SK-N-MC (cell line): ENCODE results near the gene IGF1R.

Experiments
- EZH2 ChIP-seq: fragments of 200-600 bp; sonication (generic); IDR thresholded peaks from one replicate; pipeline ENCODE4 v1.6.1; 2017; ENCODE audit warnings: antibody characterized with exemption
- FOXP2 ChIP-seq: optimal IDR thresholded peaks from 2 replicates; pipeline ENCODE3; 2011; ENCODE audit warnings: mild to moderate bottlenecking, moderate library complexity; ENCODE audit not compliant: insufficient read depth; ENCODE audit errors: extremely low read length, control extremely low read depth
- POLR2AphosphoS5 ChIP-seq: IDR thresholded peaks from 2 replicates; pipeline ENCODE4 v1.6.1; 2012; ENCODE audit warnings: mild to moderate bottlenecking, low read depth, low read length, borderline replicate concordance

GRCh38 chr15:98737159-98737558 is 88.8 kb downstream of the IGF1R start:
- no peak for TF ChIP-seq POLR2AphosphoS5
- TF ChIP-seq EZH2: no peak
- no peak for TF ChIP-seq FOXP2
